Measurements from ENCODE around the gene TRPC4AP.

Gene TRPC4AP

DNA sequence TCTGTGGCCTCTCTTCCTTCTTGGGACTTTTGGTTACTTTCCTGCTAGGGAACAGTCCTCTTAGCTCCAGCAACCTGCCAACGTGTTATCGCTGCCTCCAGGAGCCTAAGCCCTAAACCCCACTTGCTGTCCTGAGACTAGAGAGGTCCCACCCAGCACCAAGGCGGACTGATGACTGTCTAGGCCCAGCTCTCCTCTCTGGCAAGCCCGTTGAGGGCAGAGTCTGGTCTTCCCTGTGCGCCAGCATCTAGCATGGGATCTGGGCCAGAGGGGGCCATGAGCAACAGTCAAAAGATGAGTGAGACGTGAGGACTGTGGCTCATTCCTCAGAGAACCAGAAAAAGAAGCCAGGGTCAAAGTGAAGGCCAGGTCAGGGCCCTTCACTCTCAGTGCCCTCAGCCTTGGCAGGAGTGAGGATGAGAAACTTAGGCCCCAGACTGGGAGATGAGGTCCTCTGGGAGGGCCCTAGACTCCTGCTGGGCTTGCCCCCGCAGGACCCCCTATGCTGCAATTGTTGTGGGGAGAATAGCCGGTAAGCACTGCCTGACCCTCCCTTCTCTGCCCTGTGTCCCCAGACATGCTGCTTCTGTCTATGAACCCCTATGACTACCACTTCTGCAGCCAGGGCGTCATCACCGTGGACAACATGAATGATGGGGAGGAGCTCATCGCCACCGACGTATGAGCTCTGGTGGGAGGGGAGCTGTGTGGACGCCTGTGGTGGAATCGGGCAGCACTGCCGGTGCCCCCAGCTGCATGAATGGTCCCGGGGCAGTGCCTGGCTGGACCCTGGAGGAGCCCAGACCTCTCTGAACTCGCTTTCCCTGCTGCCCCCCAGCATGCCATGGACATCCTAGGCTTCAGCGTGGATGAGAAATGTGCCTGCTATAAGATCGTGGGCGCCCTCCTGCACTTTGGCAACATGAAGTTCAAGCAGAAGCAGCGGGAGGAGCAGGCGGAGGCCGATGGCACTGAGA, 106.0 kb downstream of the TRPC4AP start:
- no peak for DNase-seq (ENCODE audit: low spot score)

DNA sequence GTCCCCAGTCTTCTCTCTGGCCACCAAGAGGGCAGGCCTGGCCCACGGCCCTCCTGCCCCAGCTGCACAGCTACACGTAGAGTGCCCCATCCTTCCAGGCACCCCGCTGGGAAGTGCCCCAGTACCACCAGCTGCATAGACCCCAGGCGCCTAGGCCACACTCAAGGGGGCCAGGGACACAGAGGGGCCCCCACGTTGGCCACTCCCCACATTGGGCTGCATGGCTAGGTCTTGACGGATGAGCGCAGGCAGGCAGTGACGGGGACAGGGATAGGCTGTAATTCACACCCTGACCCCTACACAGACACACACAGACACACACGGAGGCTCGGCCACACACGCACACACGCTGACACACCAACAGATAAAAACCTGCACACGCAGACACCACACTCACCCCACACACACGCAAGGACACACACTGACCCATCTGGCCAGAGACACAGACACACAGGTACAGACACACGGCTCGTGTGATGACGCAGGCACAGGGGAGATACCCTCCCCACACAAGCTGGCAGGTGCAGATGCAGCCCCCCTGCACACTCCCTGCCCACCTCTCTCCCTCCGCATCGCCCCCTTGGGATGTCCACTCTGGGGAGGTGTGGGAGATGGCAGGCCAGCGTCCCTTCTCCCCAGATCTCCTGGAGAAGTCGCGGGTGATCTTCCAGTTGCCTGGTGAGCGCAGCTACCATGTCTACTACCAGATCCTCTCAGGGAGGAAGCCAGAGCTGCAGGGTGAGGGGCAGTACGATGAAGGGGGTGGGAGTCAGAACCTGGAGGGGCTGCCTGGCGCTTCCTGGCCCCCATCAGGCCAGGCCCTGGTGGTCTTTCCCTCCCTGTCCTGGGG, 106.9 kb downstream of the TRPC4AP start:
- DNase-seq (ENCODE audit: low spot score), result no peak

DNA sequence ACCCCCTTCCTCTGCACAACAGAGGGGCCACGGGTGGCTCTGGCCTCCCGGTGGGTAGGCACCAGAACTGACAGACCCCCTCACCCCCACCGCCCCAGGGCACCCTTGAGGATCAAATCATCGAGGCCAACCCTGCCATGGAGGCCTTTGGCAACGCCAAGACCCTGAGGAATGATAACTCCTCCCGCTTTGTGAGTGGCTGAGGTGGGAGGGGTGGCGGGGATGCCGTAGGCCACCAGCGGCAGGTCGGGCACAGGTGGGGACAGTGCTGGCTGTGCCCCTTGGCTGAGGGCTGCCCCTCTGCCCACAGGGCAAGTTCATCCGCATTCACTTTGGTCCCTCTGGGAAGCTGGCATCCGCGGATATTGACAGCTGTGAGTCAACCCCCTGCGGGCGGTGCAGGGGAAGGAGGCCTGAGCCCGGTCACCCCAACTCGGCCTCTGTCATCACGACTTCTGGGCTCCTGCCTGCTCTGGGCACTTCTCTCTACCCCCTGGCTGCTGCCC, 107.8 kb downstream of the TRPC4AP start:
- DNase-seq (ENCODE audit: low spot score), result no peak

DNA sequence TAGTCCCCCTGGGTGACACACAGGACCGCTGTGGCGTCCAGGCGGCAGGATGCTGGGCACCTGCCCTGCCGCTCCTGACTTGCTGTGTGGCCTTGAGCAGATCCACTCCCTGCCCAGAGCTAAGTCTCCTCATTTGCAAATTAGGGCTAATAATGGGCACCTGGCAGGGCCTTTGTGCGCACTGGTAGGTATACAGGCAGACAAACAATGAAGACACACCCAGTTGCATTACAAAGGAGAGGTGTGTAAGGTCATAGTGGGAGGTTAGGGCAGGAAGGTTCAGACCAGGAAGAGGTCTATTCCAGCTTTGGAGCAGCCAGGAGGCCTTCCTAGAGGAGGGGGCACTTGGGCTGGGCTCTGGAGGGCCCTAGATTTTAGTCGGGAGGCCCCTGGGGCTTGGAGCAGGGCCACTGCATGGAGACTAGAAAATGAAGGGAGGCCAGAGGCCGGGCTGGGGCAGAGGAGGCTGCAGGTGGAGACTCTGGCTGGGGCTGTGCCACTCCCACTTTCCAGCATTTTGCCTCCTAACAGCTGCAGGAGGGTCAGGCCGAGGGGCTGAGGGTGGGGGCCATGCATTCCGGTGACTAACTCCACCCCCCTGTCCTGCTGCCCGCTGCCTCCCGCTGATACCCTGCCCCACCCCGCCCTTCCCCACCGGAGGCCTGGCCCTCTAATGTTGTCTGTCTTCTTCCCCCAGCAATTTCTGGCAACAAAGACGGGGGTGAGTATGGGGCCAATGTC, 108.4 kb downstream of the TRPC4AP start:
- DNase-seq (ENCODE audit: low spot score), result no peak

DNA sequence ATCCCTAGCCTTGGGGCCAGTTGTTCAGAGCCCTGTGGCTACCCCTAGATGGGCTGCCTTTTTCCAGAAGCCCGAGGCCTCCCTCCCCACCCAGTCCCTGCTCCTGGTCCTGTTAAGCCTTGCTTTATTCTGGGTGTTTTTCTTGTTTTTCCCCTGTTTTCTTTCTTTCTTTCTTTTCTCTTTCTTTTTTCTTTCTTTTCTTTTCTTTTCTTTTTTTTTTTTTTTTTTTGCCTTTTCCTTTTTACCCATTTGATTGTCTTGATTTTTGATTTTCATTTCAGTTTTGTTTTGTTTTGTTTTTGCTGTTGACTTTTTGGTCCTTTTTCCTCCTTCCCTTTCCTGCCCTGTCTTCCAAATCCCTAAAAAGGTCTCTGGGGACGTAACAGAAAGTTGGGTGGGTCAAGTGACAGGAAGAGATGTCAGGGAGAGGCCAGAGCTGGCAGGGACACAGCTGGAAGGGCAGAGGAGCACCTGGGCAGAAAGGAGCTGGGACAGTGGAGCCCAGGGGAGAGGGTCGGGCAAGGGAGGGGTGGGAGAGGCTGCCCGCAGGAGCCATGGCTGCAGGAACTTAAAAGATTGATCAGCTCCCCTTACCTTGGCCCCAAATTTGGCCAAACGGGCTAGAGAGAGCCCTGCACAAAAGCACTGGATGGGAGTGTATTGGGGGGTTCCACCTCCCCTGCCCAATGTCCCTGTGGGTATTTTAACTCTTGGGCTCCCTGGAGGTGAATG, 109.4 kb downstream of the TRPC4AP start:
- DNase-seq (ENCODE audit: low spot score), result no peak

DNA sequence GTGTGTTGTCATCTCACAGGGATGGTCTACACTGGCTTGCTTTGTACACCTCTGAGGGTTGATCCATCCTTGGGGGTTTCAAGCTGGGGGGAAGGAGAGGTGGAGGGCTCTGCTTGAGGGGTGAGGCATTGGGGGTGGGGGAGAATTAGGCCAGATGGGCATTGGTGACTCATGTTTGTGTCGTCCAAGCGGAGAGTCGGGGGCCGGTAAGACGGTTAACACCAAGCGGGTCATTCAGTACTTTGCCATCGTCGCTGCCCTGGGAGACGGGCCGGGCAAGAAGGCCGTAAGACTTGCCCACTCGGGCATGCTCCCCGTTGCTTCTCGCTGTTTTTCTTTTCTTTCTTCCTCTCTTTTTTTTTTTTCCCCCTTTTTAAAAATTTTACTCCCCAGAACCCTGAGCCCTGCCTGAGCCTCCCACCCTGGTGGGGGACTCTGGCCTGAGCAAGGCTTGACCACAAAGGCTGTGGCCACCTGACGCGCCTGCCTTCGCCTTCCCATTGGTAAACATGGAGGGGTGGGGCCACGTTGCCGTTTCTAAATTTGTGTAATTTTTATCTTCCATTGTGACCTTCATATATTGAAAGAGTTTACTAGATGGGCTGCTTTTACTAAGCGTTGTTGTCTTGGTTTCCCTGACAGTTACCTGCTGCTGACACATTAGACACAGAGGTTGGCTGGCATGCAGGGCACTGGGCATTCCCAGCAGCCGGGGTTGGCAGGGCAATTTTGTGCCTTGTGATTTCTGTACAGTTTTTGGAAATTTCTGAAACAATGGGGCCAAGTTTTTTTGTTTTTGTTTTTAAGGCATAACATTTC, 110.1 kb downstream of the TRPC4AP start:
- no peak for DNase-seq (ENCODE audit: low spot score)

DNA sequence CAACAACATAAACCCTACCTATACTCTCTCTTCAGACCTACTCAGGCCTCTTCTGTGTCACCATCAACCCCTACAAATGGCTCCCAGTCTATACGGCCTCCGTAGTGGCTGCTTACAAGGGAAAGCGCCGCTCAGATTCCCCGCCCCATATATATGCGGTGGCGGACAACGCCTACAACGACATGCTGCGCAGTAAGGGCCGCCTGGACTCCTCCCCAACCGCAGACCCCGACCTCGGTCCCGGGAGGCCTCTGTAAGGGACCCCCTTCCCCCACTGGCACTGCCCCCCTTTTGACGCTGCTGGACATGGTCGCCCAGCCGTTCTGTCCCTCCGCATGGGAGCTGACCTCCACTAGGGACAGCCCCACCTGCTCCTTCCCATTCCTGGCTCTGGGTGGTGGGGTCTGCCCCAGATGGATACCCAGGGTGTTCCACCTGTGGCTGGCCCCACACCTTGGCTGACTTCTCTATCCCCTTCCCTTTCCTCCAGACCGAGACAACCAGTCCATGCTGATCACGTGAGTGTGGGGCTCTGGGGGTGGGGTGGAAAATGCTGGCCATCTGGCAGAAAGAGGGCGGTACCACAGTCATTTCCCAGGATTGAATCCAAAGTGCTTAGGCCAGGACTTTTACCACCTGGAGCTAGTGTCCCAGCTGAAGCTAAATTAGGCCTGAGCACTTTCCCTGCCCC, 111.9 kb downstream of the TRPC4AP start:
- no peak for DNase-seq (ENCODE audit: low spot score)

DNA sequence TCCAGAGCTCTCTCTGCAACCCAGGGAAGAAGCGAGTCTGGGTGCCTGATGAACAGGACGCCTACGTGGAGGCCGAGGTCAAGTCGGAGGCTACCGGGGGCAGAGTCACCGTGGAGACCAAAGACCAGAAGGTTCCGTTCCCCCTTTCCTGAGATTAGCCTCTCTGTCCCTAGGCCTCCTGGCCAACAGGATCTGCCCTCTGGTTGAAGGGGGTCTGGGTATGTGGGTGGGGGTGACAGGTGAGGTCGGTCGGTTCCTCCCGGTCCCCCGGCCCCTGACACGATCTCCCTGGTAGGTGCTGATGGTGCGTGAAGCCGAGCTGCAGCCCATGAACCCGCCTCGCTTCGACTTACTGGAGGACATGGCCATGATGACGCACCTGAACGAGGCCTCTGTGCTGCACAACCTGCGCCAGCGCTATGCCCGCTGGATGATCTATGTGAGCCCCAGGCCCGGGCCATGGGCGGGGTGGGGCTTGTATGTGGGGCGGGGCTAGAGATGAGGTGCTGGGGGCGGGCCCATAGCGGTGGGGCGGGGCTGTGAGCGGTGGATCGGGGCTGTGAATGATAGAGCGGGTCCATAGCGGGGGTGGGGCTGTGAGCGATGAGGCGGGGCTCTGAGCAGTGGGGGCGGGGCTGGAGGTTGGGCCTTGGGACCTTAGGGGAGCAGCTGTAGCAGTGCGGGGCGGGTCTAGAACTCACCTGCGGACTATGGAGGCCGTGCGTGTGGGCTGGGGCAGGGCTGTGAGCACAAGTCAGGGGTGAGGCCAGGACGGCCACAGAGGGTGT, 113.0 kb downstream of the TRPC4AP start:
- no peak for DNase-seq (ENCODE audit: low spot score)

DNA sequence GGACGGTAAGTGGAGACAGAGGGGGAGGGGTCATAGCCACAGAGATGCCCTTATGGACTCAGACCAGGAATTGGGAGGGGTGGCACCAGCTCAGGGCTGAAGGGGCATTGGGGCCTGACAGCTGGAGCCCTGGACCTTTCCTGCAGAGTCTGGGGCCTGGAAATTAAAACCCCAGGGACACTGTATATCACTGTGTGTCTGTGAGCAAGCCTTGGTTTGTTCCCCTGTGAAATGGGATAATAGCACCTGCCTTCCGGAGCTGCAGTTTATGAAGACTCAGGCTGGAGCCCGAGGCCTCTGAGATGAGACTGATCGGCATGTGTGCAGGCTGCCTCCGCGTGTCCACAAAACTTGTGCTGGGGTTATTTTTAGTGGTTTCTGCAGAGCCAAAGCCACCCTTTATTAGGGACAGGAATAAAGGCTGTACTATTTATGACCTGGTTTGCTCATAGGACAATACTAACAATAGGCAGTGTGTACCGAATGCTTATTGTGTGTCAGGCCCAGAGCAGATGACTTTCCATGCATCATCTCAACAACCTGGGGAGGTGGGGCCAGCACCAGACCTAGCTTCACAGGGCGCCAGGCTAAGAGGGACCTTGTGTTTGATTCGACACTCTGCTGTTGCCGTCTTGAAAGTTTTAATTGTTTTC, 114.4 kb downstream of the TRPC4AP start:
- DNase-seq (ENCODE audit: low spot score), result no peak

DNA sequence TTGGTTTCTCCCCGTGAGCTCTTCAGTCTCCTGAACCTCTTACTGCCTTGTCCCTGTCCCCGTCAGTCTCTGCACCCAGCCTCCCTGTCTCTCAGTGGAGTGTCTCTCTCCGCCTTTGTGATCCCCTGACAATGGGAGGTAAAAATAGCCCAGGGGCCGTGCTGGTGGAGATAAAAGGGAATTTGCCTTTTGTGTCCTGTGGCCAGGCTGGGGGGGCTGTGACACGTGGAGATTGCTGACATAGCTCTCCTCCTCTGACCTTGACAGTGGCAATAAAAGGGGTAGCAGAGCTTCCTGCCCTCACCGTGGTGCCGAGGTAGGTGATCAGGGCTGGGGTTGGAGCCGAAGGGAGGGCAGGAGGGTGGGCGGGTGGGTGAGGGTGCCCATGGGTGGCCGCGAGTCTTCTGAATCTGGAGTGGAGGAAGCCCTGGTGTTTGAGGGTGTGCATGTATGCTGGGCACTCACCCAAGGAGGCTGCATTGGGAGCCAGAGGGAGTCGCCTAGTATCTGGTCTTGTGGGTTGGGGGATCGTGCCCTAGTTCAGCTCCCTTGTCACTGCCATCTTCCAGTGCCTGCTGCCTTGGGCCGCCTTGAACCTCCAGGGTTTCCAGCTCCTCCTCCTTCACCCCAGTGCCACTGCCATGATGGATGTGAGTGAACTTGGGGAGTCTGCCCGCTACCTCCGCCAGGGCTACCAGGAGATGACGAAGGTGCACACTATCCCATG, 115.1 kb downstream of the TRPC4AP start:
- DNase-seq (ENCODE audit: low spot score), result no peak

DNA sequence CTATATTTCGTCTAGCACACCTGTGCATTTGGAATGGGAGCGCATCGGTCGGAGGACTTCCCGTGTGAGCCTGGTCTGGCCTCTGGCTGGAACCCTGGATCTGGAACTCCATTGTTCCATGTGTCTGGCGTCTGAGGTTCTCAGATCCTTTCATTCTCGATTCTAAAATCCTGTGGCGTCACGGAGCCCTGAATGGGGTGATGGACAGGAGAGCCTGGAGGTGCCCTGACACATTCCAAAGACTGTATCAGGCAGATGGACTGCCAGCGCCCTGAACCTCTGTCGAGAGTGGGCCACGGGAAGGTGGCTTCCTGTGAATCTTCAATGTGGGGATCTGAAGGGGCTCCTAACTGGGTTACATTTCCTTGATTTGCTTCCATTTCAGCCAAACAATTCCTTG, 116.3 kb downstream of the TRPC4AP start:
- DNase-seq (ENCODE audit: low spot score), result no peak

DNA sequence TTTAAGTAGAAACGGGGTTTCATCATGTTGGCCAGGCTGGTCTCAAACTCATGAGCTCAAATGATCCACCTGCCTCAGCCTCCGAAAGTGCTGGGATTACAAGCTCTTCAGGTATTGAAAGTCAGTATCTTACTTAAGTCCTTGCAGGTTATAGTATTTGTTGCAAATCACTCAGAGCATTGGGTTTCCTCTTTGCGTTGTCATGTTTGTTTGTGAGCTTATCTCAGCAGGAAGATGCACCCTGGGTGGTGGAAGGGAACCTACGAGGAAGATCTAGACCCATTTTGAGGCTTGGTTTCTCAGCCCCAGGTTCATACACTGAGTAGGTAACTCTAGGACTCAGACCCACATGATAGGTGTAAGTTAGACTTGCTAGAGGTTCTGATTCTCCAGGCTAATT, 118.4 kb downstream of the TRPC4AP start:
- no peak for DNase-seq (ENCODE audit: low spot score)

DNA sequence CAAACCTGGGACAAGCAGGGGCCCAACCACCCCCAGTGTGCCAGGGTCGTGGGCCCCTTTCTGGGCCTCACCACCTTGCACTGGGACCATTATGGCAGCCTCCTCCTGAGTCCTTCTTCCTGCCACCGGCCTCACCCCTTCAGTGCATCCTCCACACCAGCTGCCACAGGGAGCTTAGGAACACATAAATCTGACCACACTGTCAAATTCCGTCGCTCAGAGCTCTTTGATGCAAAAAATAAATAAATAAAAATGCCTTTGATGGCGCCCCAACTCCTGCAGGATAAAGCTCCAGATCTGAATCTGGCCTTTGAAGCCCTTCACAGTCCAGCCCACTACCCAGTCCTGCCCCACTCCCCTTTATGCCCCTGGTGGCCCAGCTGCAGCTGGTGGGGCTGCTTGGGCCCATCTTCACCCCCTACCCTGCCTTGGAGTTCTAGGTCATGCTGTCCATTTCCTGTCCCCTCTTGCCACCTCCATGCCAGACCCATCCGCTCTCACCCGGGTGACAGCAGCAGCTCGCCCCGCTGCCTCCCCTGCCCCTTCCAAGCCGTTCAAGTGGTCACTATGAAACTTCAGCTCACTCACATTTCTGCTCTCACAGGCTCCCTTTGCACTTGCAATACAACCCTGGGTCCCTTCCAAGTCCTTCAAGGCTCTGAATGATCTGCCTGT, 120.9 kb downstream of the TRPC4AP start:
- DNase-seq (ENCODE audit: low spot score), result no peak

DNA sequence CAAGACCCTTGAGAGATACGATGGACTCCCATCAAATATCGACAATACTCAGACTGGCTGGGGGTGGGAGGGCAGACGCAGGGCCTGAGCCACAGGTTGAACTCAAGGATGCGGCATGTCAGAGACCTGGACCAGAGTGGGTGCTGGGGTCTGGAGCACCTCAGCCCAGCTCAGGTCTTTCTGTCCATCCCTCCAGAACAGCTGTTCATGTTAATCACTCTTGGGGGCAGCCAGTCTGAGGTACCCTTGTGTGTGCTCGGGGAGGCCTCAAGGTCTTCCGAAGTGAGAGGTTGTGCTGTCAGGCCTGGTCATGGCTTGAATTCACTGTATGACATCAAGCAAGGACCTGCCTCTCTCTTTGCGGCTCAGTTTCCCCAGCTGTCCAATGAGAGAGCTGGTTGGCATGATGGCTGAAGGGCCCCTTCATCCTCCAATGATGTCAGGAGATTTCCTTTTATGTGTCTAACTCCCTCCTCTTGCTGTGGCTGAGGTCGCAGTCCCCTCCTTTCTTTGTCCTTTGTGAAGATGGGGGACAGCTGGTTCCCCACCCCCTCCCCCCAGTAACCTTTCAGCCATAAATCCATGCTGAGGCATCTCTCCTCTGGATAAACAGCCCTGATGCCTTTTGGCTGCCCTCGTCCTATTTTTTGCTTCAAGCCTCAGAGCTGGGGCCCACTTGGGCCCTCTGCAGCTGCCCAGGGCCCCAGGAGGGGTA, 121.6 kb downstream of the TRPC4AP start:
- no peak for DNase-seq (ENCODE audit: low spot score)

DNA sequence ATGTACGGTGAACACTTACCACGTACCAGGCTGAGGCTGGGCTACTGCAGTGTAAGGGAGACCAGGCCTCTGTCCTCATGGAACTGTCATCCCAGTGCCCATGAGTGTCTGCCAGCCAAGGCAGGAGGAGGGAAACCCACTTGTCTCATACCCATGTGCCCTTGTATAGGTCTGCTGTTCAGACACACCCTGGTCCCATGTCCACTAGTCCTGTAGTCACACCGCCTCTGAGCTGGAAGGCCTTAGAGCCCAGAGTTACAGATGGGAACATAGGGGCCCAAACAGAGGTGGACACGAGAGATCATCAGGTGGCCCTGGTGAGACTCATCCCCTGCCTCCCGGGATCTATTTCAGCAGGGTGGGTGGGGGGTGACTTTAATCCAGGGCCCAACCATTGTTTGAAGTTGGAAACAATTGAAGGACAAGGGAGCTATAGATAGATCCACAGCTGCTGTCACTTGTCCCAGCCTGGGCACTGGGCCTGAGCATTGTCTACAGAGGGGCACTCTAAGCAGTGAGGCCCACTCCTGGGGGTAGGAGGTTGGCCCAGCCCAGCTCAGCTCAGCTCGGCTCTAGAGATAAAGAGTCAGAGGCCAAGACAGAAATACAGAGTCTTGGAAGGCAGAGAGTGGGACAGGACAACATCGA, 122.3 kb downstream of the TRPC4AP start:
- no peak for DNase-seq (ENCODE audit: low spot score)
